D721Med (cell line): ENCODE data around the gene CFAP52.

ENCODE experiments used
- DNase-seq: peaks from one replicate; pipeline ENCODE4 v3.0.0; 2011; ENCODE audit warnings: low spot score; ENCODE audit not compliant: insufficient read length
- FAIRE-seq: peaks from 2 replicates; lab custom pipeline; 2011; peaks lifted over from hg19 to GRCh38; lab: Jason Lieb, UNC
- TF ChIP-seq, protein P1 (sequence below): IDR thresholded peaks from 2 replicates; pipeline ENCODE4 v1.5.1; 2012; ENCODE audit warnings: mild to moderate bottlenecking, control low read depth; ENCODE audit not compliant: insufficient read depth; ENCODE audit errors: missing control alignments

Gene CFAP52

GRCh38 chr17:9676820-9677310 is 100.4 kb downstream of the CFAP52 start:
- TF ChIP-seq, protein P1, sequence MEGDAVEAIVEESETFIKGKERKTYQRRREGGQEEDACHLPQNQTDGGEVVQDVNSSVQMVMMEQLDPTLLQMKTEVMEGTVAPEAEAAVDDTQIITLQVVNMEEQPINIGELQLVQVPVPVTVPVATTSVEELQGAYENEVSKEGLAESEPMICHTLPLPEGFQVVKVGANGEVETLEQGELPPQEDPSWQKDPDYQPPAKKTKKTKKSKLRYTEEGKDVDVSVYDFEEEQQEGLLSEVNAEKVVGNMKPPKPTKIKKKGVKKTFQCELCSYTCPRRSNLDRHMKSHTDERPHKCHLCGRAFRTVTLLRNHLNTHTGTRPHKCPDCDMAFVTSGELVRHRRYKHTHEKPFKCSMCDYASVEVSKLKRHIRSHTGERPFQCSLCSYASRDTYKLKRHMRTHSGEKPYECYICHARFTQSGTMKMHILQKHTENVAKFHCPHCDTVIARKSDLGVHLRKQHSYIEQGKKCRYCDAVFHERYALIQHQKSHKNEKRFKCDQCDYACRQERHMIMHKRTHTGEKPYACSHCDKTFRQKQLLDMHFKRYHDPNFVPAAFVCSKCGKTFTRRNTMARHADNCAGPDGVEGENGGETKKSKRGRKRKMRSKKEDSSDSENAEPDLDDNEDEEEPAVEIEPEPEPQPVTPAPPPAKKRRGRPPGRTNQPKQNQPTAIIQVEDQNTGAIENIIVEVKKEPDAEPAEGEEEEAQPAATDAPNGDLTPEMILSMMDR: no peak
- no peak for FAIRE-seq

DNA sequence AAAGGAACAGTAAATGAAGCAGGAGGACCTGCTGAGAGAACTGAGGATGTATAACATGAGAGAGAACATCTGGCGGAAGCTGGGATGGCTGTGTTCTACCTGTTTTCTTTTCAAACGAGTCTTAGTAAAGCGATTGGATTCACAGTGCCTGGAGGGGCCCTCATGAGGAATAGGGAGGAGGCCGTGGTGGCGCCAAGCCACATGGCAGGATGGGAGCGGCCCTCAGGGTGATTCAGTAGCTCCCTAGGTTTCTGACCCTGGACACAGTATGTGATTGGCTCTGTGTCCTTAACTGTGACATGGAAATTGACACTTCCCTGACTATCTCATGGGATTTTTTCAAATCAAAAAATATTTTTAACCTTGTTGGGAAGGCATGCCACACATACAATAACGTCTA is 101.0 kb downstream of the CFAP52 start:
- FAIRE-seq (no peak), DNase-seq (no peak)
- TF ChIP-seq, protein P1: no peak

More at GRCh38 chr17:9676820-9677310, 100.4 kb downstream of the CFAP52 start:
- DNase-seq: no peak

GRCh38 chr17:9677896-9678295 is 101.5 kb downstream of the CFAP52 start:
- DNase-seq: no peak
- no peak for FAIRE-seq
- TF ChIP-seq, protein P1: no peak

- TF ChIP-seq, protein P1: no peak
- FAIRE-seq: no peak
- DNase-seq: no peak
These were observed 108.6 kb downstream of the CFAP52 start for GRCh38 chr17:9684955-9685621.
